Measurements from ENCODE around the gene OR4A16. TPM values are rescaled to one million over a fixed set of nuclear protein-coding genes. Genes with fewer than 3 reads are reported as not detected.

The OR4A16 gene
- total RNA-seq: not detected

DNA sequence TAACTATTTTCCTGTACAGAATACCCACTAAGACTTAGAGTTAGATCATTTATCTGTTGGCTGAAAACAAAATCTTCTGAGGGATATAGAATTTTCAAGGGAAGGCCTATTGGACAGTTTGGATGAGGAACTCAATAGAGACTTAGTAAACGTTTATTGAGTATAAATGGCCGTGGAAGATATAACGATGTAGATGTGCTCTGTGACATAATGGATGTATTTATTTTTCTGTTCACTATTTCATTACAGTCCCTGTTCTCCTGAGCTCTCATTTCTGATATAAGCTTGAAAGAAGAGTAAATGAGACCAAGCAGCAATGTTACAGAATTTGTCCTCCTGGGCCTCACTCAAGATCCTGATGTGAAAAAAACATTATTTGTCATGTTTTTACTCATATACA, at the start of gene OR4A16:
Gene OR4A16, plus strand, starts transcription at position 301 of the 400 bp plus-strand sequence. Its CDS starts 0 bp downstream, at position 301.
- CTCF ChIA-PET: no interaction called here
- intact Hi-C loops (cut with micrococcal nuclease): no loop called here
- no peaks in the 10 kb centered on the region for H3K27me3 Mint-ChIP-seq (ENCODE audit: low read depth)
- H3K27ac Mint-ChIP-seq: no peak within 1 kb of the TSS
- H3K4me1 Mint-ChIP-seq (ENCODE audit: low read depth): no peaks in the 10 kb centered on the region
- DNase-seq: no peak
- no peak within 1 kb of the TSS for H3K4me3 Mint-ChIP-seq
- H3K9me3 Mint-ChIP-seq: peaks cover 7% of the 10 kb centered on the region
- H3K36me3 Mint-ChIP-seq (ENCODE audit: low read depth): no peaks in the 10 kb centered on the region

DNA sequence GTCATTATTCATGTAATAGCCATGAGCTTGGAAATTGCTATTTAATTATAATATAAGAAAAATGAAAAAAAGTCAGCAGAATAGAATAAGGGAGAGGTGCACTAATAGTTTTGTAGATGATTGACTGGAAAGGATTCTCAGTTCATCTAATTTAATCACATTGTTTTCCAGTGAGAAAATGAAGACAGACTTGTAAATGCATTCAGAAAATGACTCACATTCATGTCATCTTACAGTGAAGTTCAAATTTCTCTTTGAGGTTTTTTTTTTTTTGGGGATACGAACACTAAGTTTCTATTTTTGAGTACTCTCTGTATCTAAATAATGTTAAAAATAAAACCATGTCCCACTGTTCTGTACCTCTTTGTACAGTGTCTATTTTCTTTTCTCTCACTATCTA, 18.5 kb upstream of the OR4A16 start:
- Mint-ChIP-seq H3K4me1 (ENCODE audit: low read depth) (no peaks in the 10 kb centered on the region), H3K9me3 (peaks cover 9% of the 10 kb centered on the region), H3K36me3 (ENCODE audit: low read depth) (no peaks in the 10 kb centered on the region), H3K27ac (no peak overlapping the region), H3K4me3 (no peak overlapping the region), H3K27me3 (ENCODE audit: low read depth) (no peaks in the 10 kb centered on the region)
- no peak for DNase-seq
- CTCF ChIA-PET: no interaction called here
- intact Hi-C loops (cut with micrococcal nuclease): no loop called here

DNA sequence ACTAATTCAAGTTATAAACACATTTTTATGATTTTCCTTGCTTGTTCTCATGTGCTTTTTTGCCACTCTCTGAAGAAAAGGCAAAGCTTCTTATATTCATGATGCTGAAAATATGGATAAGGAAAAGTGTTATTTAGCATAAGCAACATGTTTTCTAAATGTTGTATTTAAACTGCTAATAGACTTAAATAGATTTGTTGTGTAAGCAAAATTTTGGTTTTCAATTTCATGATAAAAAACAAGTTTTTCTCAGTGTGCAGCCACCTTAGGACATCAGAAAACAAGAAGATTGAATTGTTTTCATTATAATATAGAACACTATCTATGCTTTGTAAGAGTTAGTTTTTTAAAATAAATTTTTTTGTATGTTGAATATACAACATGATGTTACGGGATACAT, 2.3 kb downstream of the OR4A16 start:
- intact Hi-C loops (cut with micrococcal nuclease): no loop called here
- Mint-ChIP-seq H3K4me3 (no peak overlapping the region), H3K9me3 (peaks cover 11% of the 10 kb centered on the region), H3K36me3 (ENCODE audit: low read depth) (no peaks in the 10 kb centered on the region), H3K4me1 (ENCODE audit: low read depth) (no peaks in the 10 kb centered on the region), H3K27me3 (ENCODE audit: low read depth) (no peaks in the 10 kb centered on the region), H3K27ac (no peak overlapping the region)
- CTCF ChIA-PET: no interaction called here
- no peak for DNase-seq

DNA sequence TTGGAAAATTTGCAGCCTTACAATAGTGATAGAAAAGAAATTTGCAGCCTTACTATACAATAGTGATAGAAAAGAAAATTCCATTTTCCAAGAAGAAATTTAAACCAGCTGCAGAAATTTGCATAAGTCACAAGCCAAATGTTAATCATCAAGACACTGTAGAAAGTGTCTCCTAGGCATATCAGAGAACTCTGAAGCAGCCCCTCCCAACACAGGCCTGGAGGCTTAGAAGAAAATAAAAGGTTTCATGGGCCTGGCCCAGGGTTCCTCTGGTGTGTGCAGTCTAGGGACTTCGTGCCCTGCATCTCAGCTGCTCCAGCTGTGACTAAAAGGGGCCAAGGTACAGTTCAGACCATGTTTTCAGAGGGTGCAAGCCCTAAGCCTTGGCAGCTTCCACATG, 6.0 kb downstream of the OR4A16 start:
- intact Hi-C loops (cut with micrococcal nuclease): no loop called here
- CTCF ChIA-PET: no interaction called here
- peaks cover 13% of the 10 kb centered on the region for H3K9me3 Mint-ChIP-seq
- H3K27me3 Mint-ChIP-seq (ENCODE audit: low read depth): no peaks in the 10 kb centered on the region
- H3K4me3 Mint-ChIP-seq: no peak overlapping the region
- H3K4me1 Mint-ChIP-seq (ENCODE audit: low read depth): no peaks in the 10 kb centered on the region
- H3K36me3 Mint-ChIP-seq (ENCODE audit: low read depth): no peaks in the 10 kb centered on the region
- no peak for DNase-seq
- no peak overlapping the region for H3K27ac Mint-ChIP-seq

GRCh38 chr11:55357560-55358184, 14.7 kb downstream of the OR4A16 start:
- intact Hi-C loops (cut with micrococcal nuclease): no loop called here
- no peak overlapping the region for H3K27ac Mint-ChIP-seq
- H3K36me3 Mint-ChIP-seq (ENCODE audit: low read depth): no peaks in the 10 kb centered on the region
- DNase-seq: no peak
- no peaks in the 10 kb centered on the region for H3K4me1 Mint-ChIP-seq (ENCODE audit: low read depth)
- H3K4me3 Mint-ChIP-seq: no peak overlapping the region
- CTCF ChIA-PET: no interaction called here
- H3K9me3 Mint-ChIP-seq: peaks cover 30% of the 10 kb centered on the region
- H3K27me3 Mint-ChIP-seq (ENCODE audit: low read depth): no peaks in the 10 kb centered on the region

- CTCF ChIA-PET: no interaction called here
- no peaks in the 10 kb centered on the region for H3K27me3 Mint-ChIP-seq (ENCODE audit: low read depth)
- H3K4me1 Mint-ChIP-seq (ENCODE audit: low read depth): no peaks in the 10 kb centered on the region
- H3K4me3 Mint-ChIP-seq: no peak within 1 kb of the TSS
- no peaks in the 10 kb centered on the region for H3K36me3 Mint-ChIP-seq (ENCODE audit: low read depth)
- peaks cover 4% of the 10 kb centered on the region for H3K9me3 Mint-ChIP-seq
- intact Hi-C loops (cut with micrococcal nuclease): no loop called here
- no peak within 1 kb of the TSS for H3K27ac Mint-ChIP-seq
- DNase-seq: no peak
Observed at GRCh38 chr11:55367674-55368073, 24.7 kb downstream of the OR4A16 start, which contains the start of gene OR4A15. Gene OR4A15, plus strand, starts transcription at chr11:55367974. Its CDS starts 0 bp downstream, at chr11:55367974.

Other genes starting within 250 kb of the OR4A16 start
- not detected for gene TRIM48, start 81.0 kb upstream of the OR4A16 start, total RNA-seq
- not detected for gene OR4A15, start 24.8 kb downstream of the OR4A16 start, total RNA-seq
- gene OR4C15, start 211.3 kb downstream of the OR4A16 start, total RNA-seq: not detected
- gene OR4C16, start 228.9 kb downstream of the OR4A16 start, total RNA-seq: not detected

Data from activated naive CD4-positive, alpha-beta T cell treated with anti-CD3 and anti-CD28 coated beads for 36 hours (primary cell).